ENCODE results near the gene CLCN4. TPM values are rescaled to one million over a fixed set of nuclear protein-coding genes. Genes with fewer than 3 reads are reported as not detected.

The CLCN4 gene
- total RNA-seq (2022; extraction: Qiagen RNA extraction): 3.9 to 5.1 TPM (median 4.4 TPM) in 5 replicates

DNA sequence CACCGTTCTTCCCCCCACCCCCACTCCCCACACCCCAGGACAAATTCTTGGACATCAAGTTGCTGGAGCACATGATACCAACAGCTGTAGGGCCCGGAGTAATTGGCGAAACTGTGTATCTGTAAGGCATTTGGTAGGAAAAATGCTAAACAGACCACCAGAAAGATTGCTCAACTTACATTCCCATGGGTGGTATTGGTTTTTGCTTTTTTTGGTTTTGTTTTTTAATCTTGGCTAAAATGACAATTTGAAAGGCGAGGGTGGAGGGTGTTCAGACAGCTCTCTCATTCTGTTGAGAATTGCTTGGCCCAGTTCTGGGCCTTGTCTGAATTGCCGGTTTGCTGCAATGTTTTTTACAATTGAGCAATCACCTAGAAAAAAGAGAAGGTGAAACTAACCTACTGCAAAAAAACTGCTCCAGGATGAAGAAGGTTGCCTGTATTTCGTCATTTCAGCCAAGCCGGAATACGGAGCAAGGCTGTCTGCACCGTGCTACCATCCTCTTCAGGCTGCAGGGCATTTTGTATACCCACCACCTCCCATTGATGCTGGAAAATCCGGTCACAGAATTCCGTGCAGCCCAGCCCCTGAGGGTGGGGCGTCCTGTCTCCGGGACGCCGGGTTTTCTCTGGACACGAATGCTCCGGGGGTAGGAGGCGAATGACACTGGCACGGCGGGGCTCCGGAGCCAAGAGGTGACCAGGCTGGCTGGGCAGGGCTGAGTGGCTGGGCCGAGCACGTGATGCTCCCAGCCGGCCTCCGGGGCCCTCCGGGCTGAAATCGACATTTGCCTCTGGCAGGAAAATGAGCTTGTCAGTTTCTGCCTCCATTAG, at the start of gene CLCN4:
Gene CLCN4 (plus strand): TSS at position 777 of the 833 bp plus-strand sequence. CDS start 28,058 bp downstream, outside the sequence.

Other genes with a start within 250 kb of the CLCN4 start
- not detected in 5 replicates for gene CLDN34, start 189.6 kb upstream of the CLCN4 start, total RNA-seq (2022; extraction: Qiagen RNA extraction)